HL-60 (cell line): ENCODE measurements around the gene HINT2.

ENCODE experiments used
- DNase-seq, 2 experiments: peaks; one replicate each; pipeline ENCODE4 v3.0.0-alpha.2; 2010 to 2020; ENCODE audit warnings: low read depth in 1 of 2, low spot score in 1 of 2
- H3K27ac ChIP-seq: fragments of 250-450 bp; sonication (Bioruptor Pico); replicated peaks from 2 replicates; pipeline ENCODE4 v1.5.1; 2020; ENCODE audit warnings: mild to moderate bottlenecking, moderate library complexity
- H3K27me3 ChIP-seq: fragments of 250-450 bp; sonication (Bioruptor Pico); 2 replicates; pipeline ENCODE4 v1.5.1; 2021; ENCODE audit warnings: mild to moderate bottlenecking, moderate library complexity; ENCODE audit not compliant: insufficient read depth, poor library complexity, severe bottlenecking
- H3K4me3 ChIP-seq: replicated peaks from 2 replicates; pipeline ENCODE4 v1.5.1; 2011; ENCODE audit warnings: mild to moderate bottlenecking, control low read depth, low read length; ENCODE audit not compliant: insufficient read depth
- GABPA ChIP-seq: IDR thresholded peaks from 2 replicates; pipeline ENCODE4 v1.6.1; 2012; ENCODE audit warnings: low read depth
- POLR2AphosphoS5 ChIP-seq: IDR thresholded peaks from 2 replicates; pipeline ENCODE4 v1.6.1; 2012; ENCODE audit warnings: low read depth
- REST ChIP-seq: IDR thresholded peaks from 2 replicates; pipeline ENCODE4 v1.6.1; 2012; ENCODE audit warnings: low read depth; ENCODE audit not compliant: insufficient replicate concordance
- SPI1 ChIP-seq: IDR thresholded peaks from 2 replicates; pipeline ENCODE4 v1.6.1; 2012; ENCODE audit warnings: low read depth, mild to moderate bottlenecking, borderline replicate concordance
- TF ChIP-seq, protein P1 (sequence below): IDR thresholded peaks from one replicate; pipeline ENCODE4 v1.5.1; 2011; ENCODE audit warnings: low read length, control low read depth, inconsistent platforms; ENCODE audit not compliant: insufficient read depth

Gene HINT2

DNA sequence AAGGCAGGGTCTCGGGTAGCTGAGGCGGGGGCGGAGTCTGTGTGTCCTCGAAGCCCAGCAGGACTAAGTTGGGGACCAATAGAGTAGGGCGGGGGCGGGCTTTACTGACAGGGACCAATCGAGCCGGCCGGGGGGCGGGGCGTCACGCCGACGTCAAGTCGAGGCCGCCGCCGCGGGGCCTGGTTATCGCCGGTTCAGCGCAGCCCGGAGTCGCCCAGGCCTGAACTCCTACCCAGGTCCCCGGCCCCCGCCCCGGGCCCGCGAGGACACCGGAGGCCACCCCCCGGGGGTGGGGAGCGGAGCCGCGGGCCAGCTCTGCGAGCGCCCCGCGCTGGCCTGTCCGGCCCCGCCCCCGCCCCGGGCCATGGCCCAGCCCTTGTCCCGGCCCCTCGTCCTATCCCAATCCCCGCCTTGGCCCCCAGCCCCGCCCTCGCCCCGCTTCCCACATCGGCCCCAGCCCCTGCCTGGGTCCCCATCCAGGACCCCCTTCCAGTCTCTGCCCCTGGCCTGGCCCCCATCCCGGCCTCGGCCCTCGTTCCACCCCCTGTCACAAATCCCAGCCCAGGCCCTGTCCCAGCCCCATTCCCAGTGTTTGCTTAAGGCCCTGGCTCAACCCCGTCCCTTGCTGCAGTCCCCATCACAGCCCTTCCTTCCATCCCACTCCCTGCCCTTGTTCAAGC, 14.4 kb upstream of the HINT2 start, which contains the start of gene TMEM8B:
TSS of gene TMEM8B (plus strand) at position 145 of the 680 bp plus-strand sequence. CDS start at position 365, 220 bp downstream.
- DNase-seq = peak; percentile 63 to 87
- Histone ChIP-seq H3K27ac (no peak within 1 kb of the TSS), H3K4me3 (peak within 1 kb of the TSS; percentile 55), H3K27me3 (no peaks in the 10 kb centered on the region)
- TF ChIP-seq SPI1 = no peak
- TF ChIP-seq, protein P1, sequence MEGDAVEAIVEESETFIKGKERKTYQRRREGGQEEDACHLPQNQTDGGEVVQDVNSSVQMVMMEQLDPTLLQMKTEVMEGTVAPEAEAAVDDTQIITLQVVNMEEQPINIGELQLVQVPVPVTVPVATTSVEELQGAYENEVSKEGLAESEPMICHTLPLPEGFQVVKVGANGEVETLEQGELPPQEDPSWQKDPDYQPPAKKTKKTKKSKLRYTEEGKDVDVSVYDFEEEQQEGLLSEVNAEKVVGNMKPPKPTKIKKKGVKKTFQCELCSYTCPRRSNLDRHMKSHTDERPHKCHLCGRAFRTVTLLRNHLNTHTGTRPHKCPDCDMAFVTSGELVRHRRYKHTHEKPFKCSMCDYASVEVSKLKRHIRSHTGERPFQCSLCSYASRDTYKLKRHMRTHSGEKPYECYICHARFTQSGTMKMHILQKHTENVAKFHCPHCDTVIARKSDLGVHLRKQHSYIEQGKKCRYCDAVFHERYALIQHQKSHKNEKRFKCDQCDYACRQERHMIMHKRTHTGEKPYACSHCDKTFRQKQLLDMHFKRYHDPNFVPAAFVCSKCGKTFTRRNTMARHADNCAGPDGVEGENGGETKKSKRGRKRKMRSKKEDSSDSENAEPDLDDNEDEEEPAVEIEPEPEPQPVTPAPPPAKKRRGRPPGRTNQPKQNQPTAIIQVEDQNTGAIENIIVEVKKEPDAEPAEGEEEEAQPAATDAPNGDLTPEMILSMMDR = no peak
- TF ChIP-seq POLR2AphosphoS5 = no peak
- TF ChIP-seq GABPA = no peak
- no peak for TF ChIP-seq REST

DNA sequence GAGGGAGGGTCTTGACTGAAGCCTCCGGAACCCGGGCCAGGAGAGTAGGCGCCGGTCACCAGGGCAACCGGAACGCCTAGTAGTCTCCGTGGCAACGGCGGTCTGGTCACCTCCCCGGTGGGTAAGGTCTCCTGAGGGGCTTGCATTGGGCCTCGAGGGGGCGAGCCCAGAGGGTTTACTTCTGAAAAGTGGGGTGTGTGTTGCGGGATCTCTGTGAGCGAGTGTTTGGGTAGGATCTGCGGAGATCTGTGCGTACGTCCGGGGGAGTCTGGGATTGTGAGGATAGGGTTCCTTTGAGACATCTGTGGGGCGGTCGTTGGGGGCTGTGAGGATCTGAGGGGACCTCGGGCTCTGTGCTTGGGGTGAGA, 13.9 kb upstream of the HINT2 start, which contains the start of gene FAM221B:
TSS of gene FAM221B (minus strand) at position 17 of the 368 bp plus-strand sequence. CDS start 2,571 bp downstream, outside the sequence.
- no peak for DNase-seq
- H3K4me3 ChIP-seq = peak within 1 kb of the TSS; percentile 55
- no peak for TF ChIP-seq SPI1
- TF ChIP-seq, protein P1 = no peak
- H3K27me3 ChIP-seq = no peaks in the 10 kb centered on the region
- H3K27ac ChIP-seq = no peak within 1 kb of the TSS

- Histone ChIP-seq H3K27me3 (no peaks in the 10 kb centered on the region), H3K4me3 (no peak overlapping the region), H3K27ac (no peak overlapping the region)
- TF ChIP-seq, protein P1 = no peak
- TF ChIP-seq SPI1 (no peak), REST (no peak), GABPA (no peak), POLR2AphosphoS5 (no peak)
- DNase-seq = no peak
Observed at GRCh38 chr9:35827486-35827885, 12.6 kb upstream of the HINT2 start.
